Hepatocyte (in vitro differentiated cells): ENCODE data around the gene MCF2L2.
"Not testable (repeated sequence)": the region's sequence is repeated elsewhere in the genome, so short reads cannot be mapped to it uniquely, and the experiment has no call there.

Experiments
- CTCF ChIP-seq: fragments of 200-600 bp; sonication (generic); IDR thresholded peaks from 2 replicates; pipeline ENCODE4 v1.5.1; 2016; ENCODE audit warnings: antibody characterized with exemption, mild to moderate bottlenecking; ENCODE audit not compliant: poor library complexity
- EZH2phosphoT487 ChIP-seq: fragments of 200-600 bp; sonication (generic); IDR thresholded peaks from one replicate; pipeline ENCODE4 v1.6.1; 2018; ENCODE audit warnings: antibody characterized with exemption, mild to moderate bottlenecking, low read depth, moderate library complexity; ENCODE audit not compliant: unreplicated experiment, severe bottlenecking

DNA sequence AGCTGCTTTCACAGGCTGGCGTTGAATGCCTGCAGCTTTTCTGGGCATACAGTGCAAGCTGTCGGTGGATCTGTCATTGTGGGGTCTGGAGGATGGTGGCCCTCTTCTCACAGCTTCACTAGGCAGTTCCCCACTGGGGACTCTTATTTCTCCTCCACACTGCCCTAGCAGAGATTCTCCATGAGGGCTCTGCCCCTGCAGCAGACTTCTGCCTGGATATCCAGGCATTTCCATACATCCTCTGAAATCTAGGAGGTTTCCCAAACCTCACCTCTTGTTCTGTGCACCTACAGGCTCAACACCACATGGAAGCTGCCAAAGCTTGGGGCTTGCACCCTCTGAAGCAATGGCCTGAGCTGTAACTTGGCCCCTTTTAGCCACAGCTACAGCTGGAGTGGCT is 9.6 kb downstream of the MCF2L2 start:
- TF ChIP-seq CTCF, EZH2phosphoT487: not testable (repeated sequence)
